GM21529 (cell line): Measurements from ENCODE around the gene CD28.

Experiments
- ATAC-seq: cut with Tn5 transposase; IDR thresholded peaks from one replicate; pipeline ENCODE4 v1.9.1; 2021; ENCODE audit not compliant: unreplicated experiment

The CD28 gene

GRCh38 chr2:203713381-203713780 is 6.9 kb downstream of the CD28 start:
- no peak for ATAC-seq

GRCh38 chr2:203714112-203714511 is 7.7 kb downstream of the CD28 start:
- ATAC-seq: no peak

DNA sequence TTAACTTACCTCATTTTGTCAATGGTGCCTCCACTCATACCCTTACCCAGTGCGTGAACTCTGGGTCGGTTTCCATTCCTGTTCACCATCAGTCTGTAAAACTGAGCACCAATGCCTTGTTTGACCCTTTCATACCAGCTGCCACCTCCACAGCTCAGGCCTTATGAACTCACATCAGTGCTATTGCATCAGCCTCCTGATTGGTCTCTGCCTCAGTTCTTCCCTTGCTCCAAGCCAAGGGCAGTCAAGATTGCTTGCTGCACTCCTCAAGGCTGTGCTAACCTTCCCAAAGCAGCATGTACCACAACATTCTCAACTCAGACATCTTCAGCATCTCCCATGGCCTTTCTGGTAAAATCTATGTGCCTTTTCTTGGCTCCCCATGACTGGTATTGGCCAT is 9.3 kb downstream of the CD28 start:
- ATAC-seq: no peak

DNA sequence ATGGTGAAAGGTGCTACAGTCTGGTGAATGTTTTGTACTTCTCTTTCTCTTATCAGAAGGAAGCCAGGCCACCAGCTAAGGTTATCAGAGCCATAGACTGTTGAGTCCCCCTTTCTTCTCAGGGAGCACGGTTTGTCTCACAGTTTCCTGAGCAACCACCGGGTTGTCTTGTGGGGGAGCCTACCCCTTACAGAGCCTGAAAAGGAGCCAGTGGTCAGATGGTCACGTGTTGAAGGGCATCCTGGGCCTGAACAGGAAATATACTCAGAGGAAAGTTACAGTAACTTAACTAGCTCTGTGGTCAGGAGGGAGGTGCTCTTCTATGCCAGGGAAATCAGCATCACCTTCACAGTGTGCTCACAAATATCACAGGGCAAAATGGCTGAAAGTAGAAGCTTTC is 11.6 kb downstream of the CD28 start:
- ATAC-seq: peak; percentile 94

DNA sequence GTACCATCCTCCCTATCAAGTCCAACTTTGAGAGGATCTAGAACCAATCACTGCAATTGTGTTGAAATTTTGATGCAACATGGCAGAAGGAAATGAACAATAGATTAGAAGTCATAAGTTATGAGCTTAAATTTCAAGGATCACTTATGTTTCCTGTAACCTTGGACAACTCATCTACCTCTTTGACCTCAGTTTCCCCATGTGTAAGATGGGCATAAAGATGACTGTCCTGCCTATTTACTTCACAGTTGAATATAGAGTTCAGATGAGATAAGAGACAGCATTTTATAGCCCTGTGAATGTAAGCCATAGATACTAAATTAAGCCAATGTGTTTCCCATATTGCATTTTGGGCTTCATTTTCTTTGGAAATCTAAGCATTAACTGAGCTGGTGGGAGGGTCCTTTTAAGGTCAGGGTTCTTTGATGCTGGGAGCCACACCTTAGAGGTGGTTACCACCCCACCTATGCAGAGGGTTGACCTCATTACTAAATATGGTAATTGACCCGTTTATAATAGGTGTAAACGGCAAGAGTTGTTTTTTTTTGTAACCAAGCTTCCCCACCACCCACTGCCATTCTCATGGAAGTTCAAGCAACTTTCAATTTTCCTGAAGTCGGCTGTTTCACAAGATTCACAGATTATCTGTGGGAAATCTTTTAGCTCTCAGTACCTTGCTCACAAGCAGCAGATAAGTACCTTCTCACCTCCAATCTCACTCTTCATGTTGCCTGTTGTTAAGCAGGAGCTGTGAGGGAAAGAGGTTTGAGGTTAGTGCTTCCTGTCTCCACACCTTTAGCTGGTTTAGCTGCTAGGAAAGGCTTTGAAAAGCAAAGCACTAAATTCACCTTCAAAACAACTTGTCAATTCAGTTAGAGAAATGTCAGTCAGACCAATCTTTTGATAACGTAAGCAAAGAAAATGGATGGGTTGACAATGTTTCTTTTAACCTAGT is 13.3 kb downstream of the CD28 start:
- no peak for ATAC-seq

- ATAC-seq: no peak
Measured at GRCh38 chr2:203720915-203721672, 14.7 kb downstream of the CD28 start.

GRCh38 chr2:203721781-203722300 is 15.4 kb downstream of the CD28 start:
- no peak for ATAC-seq

- ATAC-seq: no peak
Measured at GRCh38 chr2:203722411-203722810, 16.0 kb downstream of the CD28 start.

DNA sequence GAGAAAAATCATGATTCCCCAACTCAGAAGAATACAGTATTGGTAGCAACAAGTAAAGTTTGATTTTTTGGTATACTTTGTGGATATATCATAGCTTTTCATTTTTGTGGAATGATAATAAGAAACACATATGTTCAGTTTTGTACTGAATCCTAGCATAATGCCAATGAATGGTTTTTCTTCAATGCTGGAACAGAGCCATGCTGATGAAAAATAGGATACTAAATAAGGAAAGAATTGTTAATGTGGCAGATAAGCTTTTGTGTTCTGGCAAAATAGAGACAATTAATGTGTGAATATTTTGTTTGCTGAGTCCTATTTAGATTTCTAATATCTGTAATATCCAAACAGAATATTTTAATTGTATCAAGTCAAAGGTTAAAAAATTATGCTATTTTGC is 21.9 kb downstream of the CD28 start:
- no peak for ATAC-seq

- ATAC-seq: peak; percentile 80
Measured at GRCh38 chr2:203730076-203730729, 23.8 kb downstream of the CD28 start.

DNA sequence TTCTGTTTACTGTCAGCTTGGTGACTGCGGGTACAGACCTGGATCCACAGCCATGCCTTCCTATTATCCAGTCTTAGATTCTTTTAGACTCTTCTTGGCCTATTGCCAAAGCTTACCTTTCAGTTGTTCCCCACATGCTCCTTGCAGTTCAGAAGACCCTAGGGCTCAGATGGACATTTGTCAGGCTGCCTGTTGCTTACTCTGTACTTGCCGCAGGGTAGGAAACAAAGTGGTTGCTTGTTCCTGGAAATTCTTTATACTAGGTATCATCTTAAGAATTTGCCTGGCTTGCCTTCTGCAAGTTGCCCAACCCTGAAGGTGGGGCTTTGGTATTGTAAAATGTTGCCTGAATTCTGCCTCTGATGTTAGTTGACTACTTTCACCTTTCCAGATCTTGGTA is 24.4 kb downstream of the CD28 start:
- no peak for ATAC-seq

- no peak for ATAC-seq
Measured at GRCh38 chr2:203732092-203732952, 25.9 kb downstream of the CD28 start.

GRCh38 chr2:203732953-203733510 is 26.6 kb downstream of the CD28 start:
- ATAC-seq: no peak

DNA sequence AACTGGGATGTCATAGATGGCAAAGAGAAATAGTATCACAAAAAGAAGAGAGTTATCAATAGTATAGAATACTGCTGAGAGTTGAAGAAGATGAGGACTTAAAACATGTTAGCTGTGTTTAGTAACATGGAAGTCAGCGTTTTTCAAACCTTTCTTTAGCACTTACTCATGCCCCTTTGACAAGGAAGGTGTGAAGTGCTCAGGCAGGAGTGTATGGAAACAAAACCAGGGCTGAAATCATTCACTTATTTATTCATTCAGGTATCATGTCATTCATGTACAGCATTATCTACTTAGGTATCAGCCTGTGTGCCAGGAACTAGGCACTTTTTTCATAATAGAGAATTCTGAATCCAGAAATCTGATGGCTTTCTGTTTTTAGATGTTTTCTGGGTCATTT is 27.2 kb downstream of the CD28 start:
- no peak for ATAC-seq

- no peak for ATAC-seq
Measured at GRCh38 chr2:203734276-203734983, 28.0 kb downstream of the CD28 start.

GRCh38 chr2:203737360-203737759 is 30.9 kb downstream of the CD28 start:
- ATAC-seq: peak; percentile 77

DNA sequence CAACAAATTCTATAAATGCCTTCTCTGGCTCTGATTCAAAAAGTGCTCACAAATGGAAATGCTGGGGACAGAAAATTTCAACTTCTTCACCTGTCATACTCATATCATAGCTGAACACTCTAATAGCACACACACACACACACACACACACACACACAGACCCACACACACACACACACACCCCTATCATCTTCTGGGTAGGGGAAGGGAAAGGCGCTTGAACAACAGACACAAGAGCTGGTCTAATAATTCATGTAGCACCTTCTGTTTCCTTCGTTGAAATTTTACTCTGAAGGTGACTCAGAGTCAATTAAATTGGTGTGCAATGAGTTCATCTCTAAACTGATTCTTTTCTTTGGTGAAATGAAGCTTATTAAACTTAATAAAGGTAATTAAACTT is 32.9 kb downstream of the CD28 start:
- ATAC-seq: no peak

GRCh38 chr2:203740871-203741281 is 34.4 kb downstream of the CD28 start:
- no peak for ATAC-seq

GRCh38 chr2:203741566-203741965 is 35.1 kb downstream of the CD28 start:
- ATAC-seq: no peak
